ENCODE data around the gene IGF2R.
"Not testable (repeated sequence)": the region's sequence is repeated elsewhere in the genome, so short reads cannot be mapped to it uniquely, and the experiment has no call there.

DNA sequence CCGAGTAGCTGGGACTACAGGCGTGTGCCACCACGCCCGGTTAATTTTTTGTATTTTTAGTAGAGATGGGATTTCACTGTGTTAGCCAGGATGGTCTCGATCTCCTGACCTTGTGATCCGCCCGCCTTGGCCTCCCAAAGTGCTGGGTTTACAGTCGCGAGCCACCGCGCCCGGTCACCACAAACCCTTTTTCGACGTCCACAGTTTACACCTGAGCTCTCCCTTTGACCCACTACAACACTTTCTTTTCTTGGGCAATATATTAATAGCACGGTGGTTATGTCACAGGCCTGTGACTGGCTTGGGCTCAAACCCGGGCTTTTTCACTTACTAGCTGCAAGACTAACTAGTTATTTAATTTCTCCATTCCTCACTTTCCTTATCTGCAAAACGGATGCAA lies 1.3 kb upstream of the IGF2R start:
- not testable (repeated sequence) for TF ChIP-seq POLR2A, CTCF (IDR thresholded peaks at IDR 0.05)
